GM19023 (cell line): ENCODE data around the gene GPSM3.
"Not testable (repeated sequence)": the region's sequence is repeated elsewhere in the genome, so short reads cannot be mapped to it uniquely, and the experiment has no call there.

Experiments used
- ATAC-seq: cut with Tn5 transposase; IDR thresholded peaks from one replicate; pipeline ENCODE4 v1.9.1; 2021; ENCODE audit warnings: mild to moderate bottlenecking, moderate library complexity; ENCODE audit not compliant: unreplicated experiment

The GPSM3 gene

GRCh38 chr6:32152769-32153563, 39.5 kb downstream of the GPSM3 start:
- no peak for ATAC-seq

- no peak for ATAC-seq
These were observed 40.3 kb downstream of the GPSM3 start, which contains the start of gene PRRT1 for GRCh38 chr6:32151863-32152768. TSS of gene PRRT1 (minus strand) at chr6:32151939. CDS start at chr6:32151827, 112 bp downstream.

- no peak for ATAC-seq
These were observed 41.1 kb downstream of the GPSM3 start for GRCh38 chr6:32151181-32151862.

- ATAC-seq: no peak
These were observed 42.2 kb downstream of the GPSM3 start for GRCh38 chr6:32149932-32150870.

GRCh38 chr6:32149092-32149755, 43.2 kb downstream of the GPSM3 start:
- ATAC-seq: no peak

GRCh38 chr6:32148289-32149091, 44.0 kb downstream of the GPSM3 start:
- no peak for ATAC-seq

- no peak for ATAC-seq
These were observed 44.9 kb downstream of the GPSM3 start for GRCh38 chr6:32147401-32148132.

GRCh38 chr6:32146687-32147086, 45.8 kb downstream of the GPSM3 start:
- no peak for ATAC-seq

- ATAC-seq: no peak
These were observed 46.2 kb downstream of the GPSM3 start for GRCh38 chr6:32146287-32146686.

GRCh38 chr6:32144238-32144637, 48.2 kb downstream of the GPSM3 start:
- ATAC-seq: not testable (repeated sequence)
